Hepatocyte (in vitro differentiated cells): Measurements from ENCODE around the gene SERPINA6. TPM values are rescaled to one million over a fixed set of nuclear protein-coding genes. Genes with fewer than 3 reads are reported as not detected.

Source experiments
- DNase-seq: peaks from one replicate; pipeline ENCODE4 v3.0.0-alpha.2; 2016; ENCODE audit warnings: low spot score
- H2AFZ ChIP-seq: fragments of 200-600 bp; sonication (generic); 2 replicates; pipeline ENCODE4 v1.6.0; 2016; ENCODE audit warnings: antibody characterized with exemption, mild to moderate bottlenecking
- H3K27ac ChIP-seq: fragments of 200-600 bp; sonication (generic); 2 replicates; pipeline ENCODE4 v1.5.1; 2016; ENCODE audit warnings: mild to moderate bottlenecking
- H3K27me3 ChIP-seq: fragments of 200-600 bp; sonication (generic); 2 replicates; pipeline ENCODE4 v1.6.1; 2016
- H3K36me3 ChIP-seq: fragments of 200-600 bp; sonication (generic); replicated peaks from 2 replicates; pipeline ENCODE4 v1.5.1; 2016; ENCODE audit warnings: low read depth; ENCODE audit not compliant: insufficient read depth
- H3K4me1 ChIP-seq: fragments of 200-600 bp; sonication (generic); 2 replicates; pipeline ENCODE4 v1.5.1; 2016; ENCODE audit warnings: mild to moderate bottlenecking, moderate library complexity; ENCODE audit not compliant: insufficient read depth
- H3K4me2 ChIP-seq: fragments of 200-600 bp; sonication (generic); 2 replicates; pipeline ENCODE4 v1.6.0; 2016
- H3K4me3 ChIP-seq: fragments of 200-600 bp; sonication (generic); 2 replicates; pipeline ENCODE4 v1.5.1; 2016; ENCODE audit warnings: mild to moderate bottlenecking
- H3K79me2 ChIP-seq: fragments of 200-600 bp; sonication (generic); 2 replicates; pipeline ENCODE4 v1.6.0; 2017; ENCODE audit warnings: mild to moderate bottlenecking
- H3K9me2 ChIP-seq: fragments of 200-600 bp; sonication (generic); replicated peaks from 2 replicates; pipeline ENCODE4 v1.6.0; 2017; ENCODE audit warnings: mild to moderate bottlenecking; ENCODE audit not compliant: insufficient read depth
- H3K9me3 ChIP-seq: fragments of 200-600 bp; sonication (generic); 2 replicates; pipeline ENCODE4 v1.5.1; 2016; ENCODE audit warnings: low read depth, mild to moderate bottlenecking
- H4K20me1 ChIP-seq: fragments of 200-600 bp; sonication (generic); 2 replicates; pipeline ENCODE4 v1.6.0; 2016; ENCODE audit warnings: mild to moderate bottlenecking; ENCODE audit not compliant: insufficient read depth, poor library complexity, severe bottlenecking
- CTCF ChIP-seq: fragments of 200-600 bp; sonication (generic); IDR thresholded peaks from 2 replicates; pipeline ENCODE4 v1.5.1; 2016; ENCODE audit warnings: antibody characterized with exemption, mild to moderate bottlenecking; ENCODE audit not compliant: poor library complexity
- EZH2 ChIP-seq: fragments of 200-600 bp; sonication (generic); IDR thresholded peaks from 2 replicates; pipeline ENCODE4 v1.6.1; 2016; ENCODE audit warnings: antibody characterized with exemption, mild to moderate bottlenecking, borderline replicate concordance
- EZH2phosphoT487 ChIP-seq: fragments of 200-600 bp; sonication (generic); IDR thresholded peaks from one replicate; pipeline ENCODE4 v1.6.1; 2018; ENCODE audit warnings: antibody characterized with exemption, mild to moderate bottlenecking, low read depth, moderate library complexity; ENCODE audit not compliant: unreplicated experiment, severe bottlenecking
- WGBS: methylation state at CpG from one replicate; pipeline ENCODE4 v1.1.6; 2016; ENCODE audit warnings: low lambda C conversion rate; ENCODE audit errors: missing lambda C conversion rate; 5-methylcytosine and 5-hydroxymethylcytosine counted together
- polyA plus RNA-seq: library from polyadenylated mRNA; unstranded; fragments of >200 nt; fragmentation: Nextera tagmentation; extraction: Ambion mirVana; gene quantifications from 2 replicates; pipeline ENCODE4 v1.2.1, GENCODE V29; 2016
- total RNA-seq: library from RNA; depleted of rRNA; stranded (reverse); fragments of >200 nt; gene quantifications from 2 replicates; pipeline ENCODE4 v1.2.3, GENCODE V29; 2014

The SERPINA6 gene
- total and polyA plus RNA-seq, 2 experiments from 2014 or later, result 132 to 135 TPM

GRCh38 chr14:94366146-94366915 is 43.2 kb upstream of the SERPINA6 start, which contains the start of gene SERPINA2:
SERPINA2 (minus strand) TSS chr14:94366698.
- DNase-seq, result no peak
- Histone ChIP-seq H4K20me1 (no peaks in the 10 kb centered on the region), H2AFZ (no peak within 1 kb of the TSS), H3K79me2 (no peaks in the 10 kb centered on the region), H3K9me2 (no peaks in the 10 kb centered on the region), H3K4me2 (no peak within 1 kb of the TSS), H3K4me1 (no peaks in the 10 kb centered on the region), H3K9me3 (no peaks in the 10 kb centered on the region), H3K27me3 (no peaks in the 10 kb centered on the region), H3K27ac (no peak within 1 kb of the TSS), H3K36me3 (no peaks in the 10 kb centered on the region), H3K4me3 (no peak within 1 kb of the TSS)
- TF ChIP-seq EZH2phosphoT487, result no peak
- TF ChIP-seq EZH2, result no peak
- TF ChIP-seq CTCF, result no peak
- WGBS, result 91% methylated on average over 14 of the region's 14 CpGs

- TF ChIP-seq EZH2phosphoT487 (no peak), CTCF (no peak), EZH2 (no peak)
- no peaks in the 10 kb centered on the region for H4K20me1 ChIP-seq
- WGBS, result 86% methylated on average over 3 of the region's 3 CpGs
- no peaks in the 10 kb centered on the region for H3K4me1 ChIP-seq
- H3K36me3 ChIP-seq, result no peaks in the 10 kb centered on the region
- H3K9me3 ChIP-seq, result no peaks in the 10 kb centered on the region
- H3K79me2 ChIP-seq, result no peaks in the 10 kb centered on the region
- H3K4me2 ChIP-seq, result no peak overlapping the region
- no peaks in the 10 kb centered on the region for H3K27me3 ChIP-seq
- no peaks in the 10 kb centered on the region for H3K9me2 ChIP-seq
- no peak overlapping the region for H3K27ac ChIP-seq
- no peak overlapping the region for H2AFZ ChIP-seq
- H3K4me3 ChIP-seq, result no peak overlapping the region
- no peak for DNase-seq
Observed at GRCh38 chr14:94365624-94366023, 42.5 kb upstream of the SERPINA6 start.

GRCh38 chr14:94364964-94365363 is 41.8 kb upstream of the SERPINA6 start:
- DNase-seq, result no peak
- H3K36me3 ChIP-seq, result no peaks in the 10 kb centered on the region
- H3K4me2 ChIP-seq, result no peak overlapping the region
- H3K9me2 ChIP-seq, result no peaks in the 10 kb centered on the region
- no peak overlapping the region for H3K4me3 ChIP-seq
- H3K4me1 ChIP-seq, result no peaks in the 10 kb centered on the region
- TF ChIP-seq CTCF (no peak), EZH2 (no peak), EZH2phosphoT487 (no peak)
- H2AFZ ChIP-seq, result no peak overlapping the region
- no peaks in the 10 kb centered on the region for H3K27me3 ChIP-seq
- no peaks in the 10 kb centered on the region for H3K9me3 ChIP-seq
- H3K79me2 ChIP-seq, result no peaks in the 10 kb centered on the region
- WGBS, result 83% methylated on average over 3 of the region's 5 CpGs
- no peaks in the 10 kb centered on the region for H4K20me1 ChIP-seq
- no peak overlapping the region for H3K27ac ChIP-seq
